Measurements from ENCODE around the gene TSPAN31. TPM values are rescaled to one million over a fixed set of nuclear protein-coding genes. Genes with fewer than 3 reads are reported as not detected.

TSPAN31 gene
- total RNA-seq, 4 donors from 2014 or later = 25.5 to 58.9 (median 32.2) TPM

- Histone ChIP-seq H3K36me3 (no peaks in the 10 kb centered on the region), H3K27ac (peak within 1 kb of the TSS; percentile 41 to 66 (median 58)), H3K9me3 (no peaks in the 10 kb centered on the region), H3K4me3 (peak within 1 kb of the TSS; percentile 23 to 49 (median 47)), H3K4me1 (peaks cover 7 to 27% of the 10 kb centered on the region in 2 donors), H3K27me3 (peaks cover 46 to 55% (median 47%) of the 10 kb centered on the region in 3 donors)
- in situ Hi-C loops (cut with MboI; ENCODE audit: low sequenced_read_pairs in 4 of 4) (no loop called here), intact Hi-C loops (cut with DNase I; ENCODE audit: low total_unique reads) (no loop called here)
- TF ChIP-seq POLR2A (IDR thresholded peaks at IDR 0.05) (no peak), CTCF (IDR thresholded peaks at IDR 0.05 in 4 of 5, conservative IDR thresholded peaks at IDR 0.05 in 1 of 5) (no peak)
- ATAC-seq (no peak), DNase-seq (no peak)
Measured at GRCh38 chr12:57738661-57739237, 6.1 kb upstream of the TSPAN31 start, which contains the start of gene AGAP2. Gene AGAP2, minus strand, starts transcription at chr12:57738742. Its CDS starts 496 bp downstream, at chr12:57738246.

- Histone ChIP-seq H3K27me3 (peaks cover 46 to 55% (median 47%) of the 10 kb centered on the region in 3 donors), H3K36me3 (no peaks in the 10 kb centered on the region), H3K4me3 (peak overlapping the region in 1 of 4 donors; percentile 47), H3K9me3 (no peaks in the 10 kb centered on the region), H3K4me1 (peaks cover 11 to 27% of the 10 kb centered on the region in 2 donors), H3K27ac (peak overlapping the region; percentile 41 to 66 (median 58))
- intact Hi-C loops (cut with DNase I; ENCODE audit: low total_unique reads) (no loop called here), in situ Hi-C loops (cut with MboI; ENCODE audit: low sequenced_read_pairs in 4 of 4) (no loop called here)
- ATAC-seq (no peak), DNase-seq (no peak)
- TF ChIP-seq CTCF (IDR thresholded peaks at IDR 0.05 in 4 of 5, conservative IDR thresholded peaks at IDR 0.05 in 1 of 5) (no peak), POLR2A (IDR thresholded peaks at IDR 0.05) (no peak)
Measured at GRCh38 chr12:57739387-57739786, 5.5 kb upstream of the TSPAN31 start.

GRCh38 chr12:57739914-57740538, 4.8 kb upstream of the TSPAN31 start:
- in situ Hi-C loops (cut with MboI; ENCODE audit: low sequenced_read_pairs in 4 of 4) (no loop called here), intact Hi-C loops (cut with DNase I; ENCODE audit: low total_unique reads) (no loop called here)
- H3K4me1 ChIP-seq = peaks cover 11 to 27% of the 10 kb centered on the region in 2 donors
- H3K9me3 ChIP-seq = no peaks in the 10 kb centered on the region
- no peak for DNase-seq
- ATAC-seq = no peak
- peak overlapping the region; percentile 41 to 66 (median 58) for H3K27ac ChIP-seq
- no peak overlapping the region for H3K4me3 ChIP-seq
- peaks cover 46 to 55% (median 47%) of the 10 kb centered on the region in 3 donors for H3K27me3 ChIP-seq
- TF ChIP-seq POLR2A (IDR thresholded peaks at IDR 0.05) = no peak
- TF ChIP-seq CTCF (IDR thresholded peaks at IDR 0.05 in 4 of 5, conservative IDR thresholded peaks at IDR 0.05 in 1 of 5) = no peak
- no peaks in the 10 kb centered on the region for H3K36me3 ChIP-seq

GRCh38 chr12:57740656-57741412, 4.0 kb upstream of the TSPAN31 start:
- Histone ChIP-seq H3K27ac (peak overlapping the region; percentile 38 to 66 (median 58)), H3K27me3 (peaks cover 39 to 47% (median 43%) of the 10 kb centered on the region in 3 donors), H3K4me3 (no peak overlapping the region), H3K36me3 (no peaks in the 10 kb centered on the region), H3K9me3 (no peaks in the 10 kb centered on the region), H3K4me1 (peaks cover 16 to 25% of the 10 kb centered on the region in 2 donors)
- intact Hi-C loops (cut with DNase I; ENCODE audit: low total_unique reads) (no loop called here), in situ Hi-C loops (cut with MboI; ENCODE audit: low sequenced_read_pairs in 4 of 4) (no loop called here)
- TF ChIP-seq CTCF (IDR thresholded peaks at IDR 0.05 in 4 of 5, conservative IDR thresholded peaks at IDR 0.05 in 1 of 5) = no peak
- TF ChIP-seq POLR2A (IDR thresholded peaks at IDR 0.05) = no peak
- ATAC-seq (no peak), DNase-seq (no peak)
